Mesenchymal stem cell (in vitro differentiated cells and primary cell): ENCODE results near the gene SIX1.

Experiments
- DNase-seq: peaks from one replicate; pipeline ENCODE4 v3.0.0-alpha.2; 2013
- H2AFZ ChIP-seq: one replicate; pipeline ENCODE4 v1.6.1; 2013; ENCODE audit warnings: low read depth, mild to moderate bottlenecking, control low read depth, inconsistent platforms, low read length, moderate library complexity
- H2AK5ac ChIP-seq: 2 replicates; pipeline ENCODE4 v1.6.1; 2013; ENCODE audit warnings: low read length, moderate library complexity, mild to moderate bottlenecking, inconsistent platforms; ENCODE audit not compliant: severe bottlenecking
- H2BK120ac ChIP-seq: one replicate; pipeline ENCODE4 v1.6.1; 2013; ENCODE audit warnings: low read depth, mild to moderate bottlenecking, inconsistent platforms, low read length, moderate library complexity
- H2BK12ac ChIP-seq, 2 experiments: one replicate each; pipeline ENCODE4 v1.6.1; 2013; ENCODE audit warnings: inconsistent platforms in 2 of 2, low read length in 2 of 2, mild to moderate bottlenecking in 2 of 2, moderate library complexity in 2 of 2, control low read depth in 1 of 2
- H2BK15ac ChIP-seq: one replicate; pipeline ENCODE4 v1.6.1; 2013; ENCODE audit warnings: mild to moderate bottlenecking, low read depth, inconsistent platforms; ENCODE audit not compliant: poor library complexity, severe bottlenecking
- H2BK5ac ChIP-seq: 2 replicates; pipeline ENCODE4 v1.6.1; 2013; ENCODE audit warnings: low read depth, mild to moderate bottlenecking, low read length, control low read depth, inconsistent platforms; ENCODE audit not compliant: poor library complexity, severe bottlenecking
- H3K14ac ChIP-seq, 2 experiments: one replicate each; pipeline ENCODE4 v1.6.1; 2013; ENCODE audit warnings: inconsistent platforms in 2 of 2, low read length in 2 of 2, control low read depth in 1 of 2, mild to moderate bottlenecking in 1 of 2, moderate library complexity in 1 of 2
- H3K18ac ChIP-seq, 2 experiments: one replicate each; pipeline ENCODE4 v1.6.1; 2013; ENCODE audit warnings: inconsistent platforms in 2 of 2, low read length in 2 of 2, control low read depth in 1 of 2, low read depth in 1 of 2, mild to moderate bottlenecking in 1 of 2
- H3K23ac ChIP-seq, 2 experiments: one replicate each; pipeline ENCODE4 v1.6.1; 2013; ENCODE audit warnings: inconsistent platforms in 2 of 2, low read length in 2 of 2, mild to moderate bottlenecking in 2 of 2, moderate library complexity in 2 of 2, control low read depth in 1 of 2
- H3K27ac ChIP-seq: 2 replicates; pipeline ENCODE4 v1.5.1; 2013; ENCODE audit warnings: mild to moderate bottlenecking, moderate library complexity, low read length, control low read depth, inconsistent platforms; ENCODE audit not compliant: poor library complexity, severe bottlenecking
- H3K27me3 ChIP-seq, 2 experiments: 2 replicates each; pipeline versions ENCODE4 v1.6.1 to v1.7.0; 2013; ENCODE audit warnings: low read length in 2 of 2, mild to moderate bottlenecking in 2 of 2, moderate library complexity in 2 of 2, control low read depth in 1 of 2, inconsistent platforms in 1 of 2; ENCODE audit not compliant: control insufficient read depth in 1 of 2, insufficient read depth in 1 of 2
- H3K36me3 ChIP-seq, 2 experiments: 2 replicates each; pipeline versions ENCODE4 v1.6.1 to v1.7.0; 2013; ENCODE audit warnings: low read length in 2 of 2, control low read depth in 1 of 2, inconsistent platforms in 1 of 2, low read depth in 1 of 2, mild to moderate bottlenecking in 1 of 2; ENCODE audit not compliant: insufficient read depth in 2 of 2, control insufficient read depth in 1 of 2
- H3K4ac ChIP-seq, 2 experiments: one replicate each; pipeline ENCODE4 v1.6.1; 2013; ENCODE audit warnings: inconsistent platforms in 2 of 2, low read length in 2 of 2, mild to moderate bottlenecking in 2 of 2, moderate library complexity in 2 of 2, control low read depth in 1 of 2, low read depth in 1 of 2
- H3K4me1 ChIP-seq: 2 replicates; pipeline ENCODE4 v1.6.1; 2013; ENCODE audit warnings: low read depth, low read length, control low read depth; ENCODE audit not compliant: control insufficient read depth, insufficient read depth
- H3K4me2 ChIP-seq: 2 replicates; pipeline ENCODE4 v1.6.1; 2013; ENCODE audit warnings: low read length, mild to moderate bottlenecking, inconsistent platforms; ENCODE audit not compliant: poor library complexity, severe bottlenecking
- H3K4me3 ChIP-seq, 2 experiments: 2 replicates each; pipeline versions ENCODE4 v1.5.1 to v1.7.0; 2013; ENCODE audit warnings: low read length in 2 of 2, mild to moderate bottlenecking in 2 of 2, control low read depth in 1 of 2, low read depth in 1 of 2; ENCODE audit not compliant: insufficient read depth in 1 of 2
- H3K79me1 ChIP-seq: replicated peaks from 2 replicates; pipeline ENCODE4 v1.6.1; 2013; ENCODE audit warnings: mild to moderate bottlenecking, control low read depth, low read length, inconsistent platforms; ENCODE audit not compliant: poor library complexity, severe bottlenecking
- H3K9ac ChIP-seq: 2 replicates; pipeline ENCODE4 v1.7.0; 2013; ENCODE audit warnings: mild to moderate bottlenecking, low read length, moderate library complexity
- H3K9me3 ChIP-seq: 2 replicates; pipeline ENCODE4 v1.7.0; 2013; ENCODE audit warnings: mild to moderate bottlenecking, low read length; ENCODE audit not compliant: control insufficient read depth
- H4K8ac ChIP-seq: one replicate; pipeline ENCODE4 v1.6.1; 2013; ENCODE audit warnings: inconsistent platforms, mild to moderate bottlenecking, low read length, moderate library complexity
- H4K91ac ChIP-seq: one replicate; pipeline ENCODE4 v1.6.1; 2013; ENCODE audit warnings: mild to moderate bottlenecking, low read length, inconsistent platforms
- WGBS: methylation state at CpG from one replicate; pipeline ENCODE4 v1.1.7; 2013; ENCODE audit warnings: mixed read lengths; 5-methylcytosine and 5-hydroxymethylcytosine counted together

The SIX1 gene

GRCh38 chr14:60652674-60653651 lies 3.7 kb upstream of the SIX1 start:
- Histone ChIP-seq H2AFZ (no peak overlapping the region), H3K4ac (no peak overlapping the region), H3K23ac (no peak overlapping the region), H3K27ac (peak overlapping the region; percentile 61), H3K27me3 (peaks cover 0 to 58% of the 10 kb centered on the region in 2 experiments), H4K91ac (no peak overlapping the region), H3K4me1 (peaks cover 21% of the 10 kb centered on the region), H3K79me1 (peaks cover 15% of the 10 kb centered on the region), H2BK5ac (no peak overlapping the region), H3K4me2 (peak overlapping the region; percentile 91), H2BK120ac (no peak overlapping the region), H3K9ac (no peak overlapping the region), H3K18ac (no peak overlapping the region), H3K14ac (no peak overlapping the region), H3K36me3 (peaks cover 0 to 4% of the 10 kb centered on the region in 2 experiments), H3K4me3 (peak overlapping the region; percentile 50 to 60), H4K8ac (no peak overlapping the region), H2BK12ac (no peak overlapping the region), H3K9me3 (no peaks in the 10 kb centered on the region), H2AK5ac (no peak overlapping the region), H2BK15ac (no peak overlapping the region)
- DNase-seq, result no peak
- WGBS, result 2% methylated on average over 38 of the region's 50 CpGs

GRCh38 chr14:60651796-60652673 lies 2.8 kb upstream of the SIX1 start:
- H3K14ac ChIP-seq, result no peak overlapping the region
- no peaks in the 10 kb centered on the region for H3K9me3 ChIP-seq
- no peak overlapping the region for H2BK12ac ChIP-seq
- no peak for DNase-seq
- H3K79me1 ChIP-seq, result peaks cover 11% of the 10 kb centered on the region
- peaks cover 0 to 7% of the 10 kb centered on the region in 2 experiments for H3K36me3 ChIP-seq
- H3K4me3 ChIP-seq, result peak overlapping the region in 1 of 2 experiments; percentile 48
- H3K4ac ChIP-seq, result peak overlapping the region in 1 of 2 experiments; percentile 17
- no peak overlapping the region for H4K8ac ChIP-seq
- H3K4me1 ChIP-seq, result peaks cover 21% of the 10 kb centered on the region
- H2AK5ac ChIP-seq, result no peak overlapping the region
- no peak overlapping the region for H2BK15ac ChIP-seq
- H3K9ac ChIP-seq, result no peak overlapping the region
- peak overlapping the region in 1 of 2 experiments; percentile 21 for H3K18ac ChIP-seq
- H3K27ac ChIP-seq, result peak overlapping the region; percentile 67
- H2AFZ ChIP-seq, result no peak overlapping the region
- no peak overlapping the region for H2BK120ac ChIP-seq
- no peak overlapping the region for H2BK5ac ChIP-seq
- peak overlapping the region; percentile 91 for H3K4me2 ChIP-seq
- no peak overlapping the region for H4K91ac ChIP-seq
- peak overlapping the region in 1 of 2 experiments; percentile 93 for H3K23ac ChIP-seq
- peaks cover 0 to 68% of the 10 kb centered on the region in 2 experiments for H3K27me3 ChIP-seq
- WGBS, result 5% methylated on average over 32 of the region's 38 CpGs

- peaks cover 0 to 70% of the 10 kb centered on the region in 2 experiments for H3K27me3 ChIP-seq
- H3K4ac ChIP-seq, result no peak overlapping the region
- peaks cover 0 to 7% of the 10 kb centered on the region in 2 experiments for H3K36me3 ChIP-seq
- peak overlapping the region; percentile 67 for H3K27ac ChIP-seq
- H2AK5ac ChIP-seq, result no peak overlapping the region
- peaks cover 11% of the 10 kb centered on the region for H3K79me1 ChIP-seq
- H4K8ac ChIP-seq, result no peak overlapping the region
- H3K9ac ChIP-seq, result no peak overlapping the region
- H3K4me2 ChIP-seq, result peak overlapping the region; percentile 70
- peaks cover 14% of the 10 kb centered on the region for H3K4me1 ChIP-seq
- no peaks in the 10 kb centered on the region for H3K9me3 ChIP-seq
- no peak overlapping the region for H4K91ac ChIP-seq
- no peak overlapping the region for H3K4me3 ChIP-seq
- H2AFZ ChIP-seq, result no peak overlapping the region
- 6% methylated on average over 4 of the region's 5 CpGs for WGBS
- DNase-seq, result no peak
- H3K14ac ChIP-seq, result no peak overlapping the region
- no peak overlapping the region for H2BK5ac ChIP-seq
- H3K23ac ChIP-seq, result no peak overlapping the region
- no peak overlapping the region for H2BK120ac ChIP-seq
- no peak overlapping the region for H2BK12ac ChIP-seq
- H2BK15ac ChIP-seq, result no peak overlapping the region
- H3K18ac ChIP-seq, result no peak overlapping the region
These were observed 2.0 kb upstream of the SIX1 start for GRCh38 chr14:60651086-60651795.
